SK-N-SH treated with all-trans-retinoic acid at 6 μM for 48 hours (cell line): ENCODE data around the gene CHMP2A.

Source experiments
- ATAC-seq: fragments of 200-7000 bp; cut with Tn5 transposase; 3 replicates; pipeline ENCODE4 v1.9.1; 2020; ENCODE audit warnings: mild to moderate bottlenecking, moderate library complexity
- ARNTL ChIP-seq: fragments of 450-650 bp; formaldehyde crosslinking; IDR thresholded peaks from 2 replicates; pipeline ENCODE4 v1.5.0; 2020; ENCODE audit warnings: low read depth, mild to moderate bottlenecking, moderate library complexity, borderline replicate concordance
- BACH2 ChIP-seq: fragments of 250-450 bp; sonication (Bioruptor Pico); IDR thresholded peaks from 2 replicates; pipeline ENCODE4 v1.9.0; 2021; ENCODE audit warnings: mild to moderate bottlenecking, borderline replicate concordance
- CREB5 ChIP-seq: fragments of 250-450 bp; sonication (Bioruptor Pico); IDR thresholded peaks from 2 replicates; pipeline ENCODE4 v1.5.1; 2020; ENCODE audit warnings: low read depth, mild to moderate bottlenecking, moderate library complexity
- CSDC2 ChIP-seq: fragments of 250-450 bp; sonication (Bioruptor Pico); IDR thresholded peaks from 2 replicates; pipeline ENCODE4 v1.5.0; 2020; ENCODE audit warnings: mild to moderate bottlenecking, moderate library complexity
- CSRNP3 ChIP-seq: fragments of 250-450 bp; sonication (Bioruptor Pico); IDR thresholded peaks from 2 replicates; pipeline ENCODE4 v1.5.1; 2021; ENCODE audit warnings: mild to moderate bottlenecking, moderate library complexity
- GLIS3 ChIP-seq: fragments of 250-450 bp; sonication (Bioruptor Pico); IDR thresholded peaks from 2 replicates; pipeline ENCODE4 v1.5.0; 2020; ENCODE audit warnings: mild to moderate bottlenecking, moderate library complexity
- ISL1 ChIP-seq: fragments of 250-450 bp; sonication (Bioruptor Pico); IDR thresholded peaks from 2 replicates; pipeline ENCODE4 v2.1.2; 2022; ENCODE audit warnings: mild to moderate bottlenecking, moderate library complexity
- OSR1 ChIP-seq: fragments of 250-450 bp; sonication (Bioruptor Pico); IDR thresholded peaks from 2 replicates; pipeline ENCODE4 v1.8.0; 2022; ENCODE audit warnings: moderate library complexity, mild to moderate bottlenecking, inconsistent platforms
- PATZ1 ChIP-seq: fragments of 250-450 bp; sonication (Bioruptor Pico); IDR thresholded peaks from 2 replicates; pipeline ENCODE4 v1.8.0; 2020; ENCODE audit warnings: mild to moderate bottlenecking, moderate library complexity, borderline replicate concordance
- POU6F1 ChIP-seq: fragments of 250-450 bp; sonication (Bioruptor Pico); IDR thresholded peaks from 2 replicates; pipeline ENCODE4 v1.8.0; 2021; ENCODE audit warnings: low read depth, mild to moderate bottlenecking, moderate library complexity, borderline replicate concordance
- PPARA ChIP-seq: fragments of 250-450 bp; sonication (Bioruptor Pico); IDR thresholded peaks from 2 replicates; pipeline ENCODE4 v1.5.0; 2020; ENCODE audit warnings: mild to moderate bottlenecking, borderline replicate concordance
- RARB ChIP-seq: fragments of 250-450 bp; sonication (Bioruptor Pico); IDR thresholded peaks from 2 replicates; pipeline ENCODE4 v1.8.0; 2021; ENCODE audit warnings: mild to moderate bottlenecking, moderate library complexity
- SNAI2 ChIP-seq: fragments of 250-450 bp; sonication (Bioruptor Pico); IDR thresholded peaks from 2 replicates; pipeline ENCODE4 v1.5.0; 2020; ENCODE audit warnings: mild to moderate bottlenecking, moderate library complexity
- TCF4 ChIP-seq: fragments of 250-450 bp; sonication (Bioruptor Pico); IDR thresholded peaks from 2 replicates; pipeline ENCODE4 v1.8.0; 2021; ENCODE audit warnings: mild to moderate bottlenecking, moderate library complexity, borderline replicate concordance
- TOX ChIP-seq: fragments of 250-450 bp; sonication (Bioruptor Pico); IDR thresholded peaks from 2 replicates; pipeline ENCODE4 v1.8.0; 2021; ENCODE audit warnings: mild to moderate bottlenecking, moderate library complexity, borderline replicate concordance
- TSHZ2 ChIP-seq: fragments of 250-450 bp; sonication (Bioruptor Pico); IDR thresholded peaks from 2 replicates; pipeline ENCODE4 v1.5.0; 2020; ENCODE audit warnings: mild to moderate bottlenecking, moderate library complexity
- ZC3H10 ChIP-seq: fragments of 250-450 bp; sonication (Bioruptor Pico); IDR thresholded peaks from 2 replicates; pipeline ENCODE4 v1.5.1; 2021; ENCODE audit warnings: mild to moderate bottlenecking, moderate library complexity
- ZFP3 ChIP-seq: fragments of 250-450 bp; sonication (Bioruptor Pico); IDR thresholded peaks from 2 replicates; pipeline ENCODE4 v1.5.0; 2020; ENCODE audit warnings: mild to moderate bottlenecking, moderate library complexity
- ZFP30 ChIP-seq: fragments of 450-650 bp; formaldehyde crosslinking; IDR thresholded peaks from 2 replicates; pipeline ENCODE4 v1.5.0; 2022; ENCODE audit warnings: mild to moderate bottlenecking, moderate library complexity
- ZNF8 ChIP-seq: fragments of 450-650 bp; formaldehyde crosslinking; IDR thresholded peaks from 2 replicates; pipeline ENCODE4 v1.5.0; 2020; ENCODE audit warnings: mild to moderate bottlenecking, moderate library complexity

CHMP2A gene

GRCh38 chr19:58513694-58514563, 41.0 kb downstream of the CHMP2A start (continued):
- TF ChIP-seq ZFP30 (CRISPR knock-in tag) = no peak
- no peak for TF ChIP-seq CSDC2 (CRISPR knock-in tag)
- TF ChIP-seq, all 23 proteins: peak for 0

- no peak for ATAC-seq
- TF ChIP-seq ZFP3 (CRISPR knock-in tag) (no peak), SNAI2 (CRISPR knock-in tag) (no peak), TCF4 (CRISPR knock-in tag) (no peak), CREB5 (CRISPR knock-in tag) (no peak), ZNF8 (CRISPR knock-in tag) (no peak), PPARA (CRISPR knock-in tag) (no peak), TOX (CRISPR knock-in tag) (no peak), BACH2 (CRISPR knock-in tag) (no peak), ISL1 (CRISPR knock-in tag) (no peak), CSRNP3 (no peak), TSHZ2 (no peak), RARB (no peak), ZC3H10 (CRISPR knock-in tag) (no peak), OSR1 (CRISPR knock-in tag) (no peak), PATZ1 (CRISPR knock-in tag) (no peak), CSDC2 (CRISPR knock-in tag) (no peak), POU6F1 (CRISPR knock-in tag) (no peak), GLIS3 (CRISPR knock-in tag) (no peak)
Measured at GRCh38 chr19:58513213-58513693, 41.7 kb downstream of the CHMP2A start.

- no peak for TF ChIP-seq PPARA (CRISPR knock-in tag)
- no peak for TF ChIP-seq SNAI2 (CRISPR knock-in tag)
- no peak for TF ChIP-seq ARNTL (CRISPR knock-in tag)
- TF ChIP-seq ISL1 (CRISPR knock-in tag) = no peak
- no peak for TF ChIP-seq CSDC2 (CRISPR knock-in tag)
- no peak for TF ChIP-seq CREB5 (CRISPR knock-in tag)
- TF ChIP-seq RARB = no peak
- no peak for TF ChIP-seq BACH2 (CRISPR knock-in tag)
- TF ChIP-seq OSR1 (CRISPR knock-in tag) = no peak
- TF ChIP-seq ZFP30 (CRISPR knock-in tag) = no peak
- TF ChIP-seq PATZ1 (CRISPR knock-in tag) = no peak
- no peak for ATAC-seq
Measured at GRCh38 chr19:58511353-58512208, 43.3 kb downstream of the CHMP2A start, which contains the start of gene SLC27A5. TSS of gene SLC27A5 (minus strand) at chr19:58511992. CDS start at chr19:58511955, 37 bp downstream.
